ENCODE results near the gene RPUSD1.
A peak's percentile ranks its signal among the peaks of the same experiment; 100 is the strongest.

RPUSD1 gene

GRCh38 chr16:818592-818991, 30.4 kb upstream of the RPUSD1 start:
- no peak for DNase-seq (ENCODE audit: low read depth)

DNA sequence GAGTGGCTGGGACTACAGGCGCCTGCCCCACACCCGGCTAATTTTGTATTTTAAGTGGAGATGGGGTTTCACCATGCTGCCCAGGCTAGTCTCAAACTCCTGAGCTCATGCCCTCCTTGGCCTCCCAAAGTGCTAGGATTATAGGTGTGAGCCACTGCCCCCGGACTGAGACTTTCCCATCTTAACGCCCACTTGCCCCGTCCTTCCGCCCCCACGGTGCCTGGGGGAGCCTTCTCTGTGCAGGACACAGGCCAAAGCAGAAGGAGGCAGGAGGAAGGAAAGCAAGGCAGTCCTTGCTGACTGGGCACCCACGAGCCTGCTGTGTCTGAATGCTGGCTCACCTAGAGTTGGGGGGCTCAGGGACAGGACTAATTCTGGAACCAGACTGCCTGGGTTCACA, 30.0 kb upstream of the RPUSD1 start:
- no peak for DNase-seq (ENCODE audit: low read depth)

DNA sequence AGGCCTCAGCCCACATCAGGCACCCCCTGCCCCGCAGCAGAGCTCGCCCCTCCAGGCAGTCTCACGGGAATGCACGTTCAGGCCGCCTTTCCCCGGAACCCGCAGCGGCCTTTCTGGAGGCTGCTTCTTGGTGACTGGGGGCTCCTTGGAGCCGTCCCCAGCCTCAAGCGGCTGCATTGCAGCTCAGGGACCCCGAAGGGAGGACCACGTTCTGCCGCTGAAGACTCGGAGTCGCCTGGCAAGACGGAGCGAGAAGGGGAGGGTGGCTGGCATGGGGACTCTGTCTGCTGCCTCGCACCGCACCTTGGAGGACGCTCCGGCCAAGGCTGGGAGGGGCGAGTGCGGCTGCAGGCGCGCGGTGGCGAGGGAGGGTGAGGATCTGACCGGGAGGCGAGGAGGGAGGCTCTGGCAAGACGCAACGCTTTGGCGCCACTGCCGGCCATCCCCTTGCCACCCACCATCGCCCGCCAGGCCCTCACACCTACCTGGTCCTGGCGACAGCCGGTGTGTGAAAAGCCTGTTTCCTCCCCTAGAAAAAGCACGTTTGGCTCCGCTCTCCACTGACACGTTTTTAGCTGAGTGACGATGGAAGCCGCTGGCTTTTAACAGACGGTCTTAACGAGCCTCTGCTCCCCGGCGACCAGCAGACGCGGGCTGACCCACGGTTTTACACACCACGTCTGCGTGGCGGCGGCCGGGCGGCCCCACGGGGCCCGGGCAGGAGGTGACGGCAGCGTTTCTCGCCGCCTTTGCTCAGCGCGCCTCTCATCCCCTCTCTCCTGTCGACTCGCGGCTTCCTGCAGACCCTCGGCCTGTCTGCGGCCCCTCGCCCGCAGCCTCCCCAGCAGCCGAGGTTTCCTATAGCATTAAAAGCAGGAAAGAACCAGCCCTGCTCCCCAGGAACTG, 29.1 kb upstream of the RPUSD1 start:
- DNase-seq (ENCODE audit: low read depth), result no peak

- no peak for DNase-seq (ENCODE audit: low read depth)
Observed at GRCh38 chr16:815861-816260, 27.7 kb upstream of the RPUSD1 start.

DNA sequence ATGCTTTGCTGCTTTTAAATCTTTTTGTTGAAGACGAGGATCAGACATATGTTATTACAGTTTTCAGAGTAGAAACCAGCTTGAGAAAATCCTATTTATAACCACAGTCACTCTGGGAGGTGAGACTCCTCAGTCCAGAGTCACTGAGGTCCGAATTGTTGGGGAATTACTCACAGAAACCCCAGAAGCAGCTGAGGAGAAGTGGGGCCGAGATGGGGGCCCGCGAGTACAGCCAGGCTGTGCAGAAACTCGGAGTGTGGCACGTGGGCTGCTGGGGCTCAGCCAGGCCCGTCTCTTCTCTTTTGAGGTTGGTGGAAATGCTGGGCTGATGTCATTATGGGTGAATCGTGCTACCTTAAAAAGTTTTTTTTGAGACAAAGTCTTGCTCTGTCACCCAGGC, 26.8 kb upstream of the RPUSD1 start:
- DNase-seq (ENCODE audit: low read depth), result no peak

DNA sequence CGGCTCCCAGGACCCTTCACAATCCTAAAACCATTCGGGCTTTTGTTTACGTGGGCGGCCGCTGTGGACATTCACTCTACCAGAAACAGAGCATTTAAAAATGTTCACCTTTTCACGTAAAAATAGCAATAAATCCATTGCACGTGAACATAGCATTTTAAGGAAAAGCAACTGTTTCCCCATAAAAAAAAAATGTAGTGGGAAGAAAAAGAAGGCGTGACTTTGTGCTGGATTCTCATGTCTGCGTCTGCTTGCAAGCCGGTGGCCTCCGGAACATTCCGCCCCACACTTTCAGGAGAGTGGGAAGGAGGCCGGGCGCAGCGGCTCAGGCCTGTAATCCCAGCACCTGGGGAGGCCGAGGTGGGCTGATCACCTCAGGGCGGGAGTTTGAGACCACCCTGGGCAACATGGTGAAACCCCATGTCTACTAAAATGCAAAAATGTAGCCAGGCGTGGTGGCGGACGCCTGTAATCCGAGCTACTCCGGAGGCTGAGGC, 25.8 kb upstream of the RPUSD1 start:
- DNase-seq (ENCODE audit: low read depth), result no peak

DNA sequence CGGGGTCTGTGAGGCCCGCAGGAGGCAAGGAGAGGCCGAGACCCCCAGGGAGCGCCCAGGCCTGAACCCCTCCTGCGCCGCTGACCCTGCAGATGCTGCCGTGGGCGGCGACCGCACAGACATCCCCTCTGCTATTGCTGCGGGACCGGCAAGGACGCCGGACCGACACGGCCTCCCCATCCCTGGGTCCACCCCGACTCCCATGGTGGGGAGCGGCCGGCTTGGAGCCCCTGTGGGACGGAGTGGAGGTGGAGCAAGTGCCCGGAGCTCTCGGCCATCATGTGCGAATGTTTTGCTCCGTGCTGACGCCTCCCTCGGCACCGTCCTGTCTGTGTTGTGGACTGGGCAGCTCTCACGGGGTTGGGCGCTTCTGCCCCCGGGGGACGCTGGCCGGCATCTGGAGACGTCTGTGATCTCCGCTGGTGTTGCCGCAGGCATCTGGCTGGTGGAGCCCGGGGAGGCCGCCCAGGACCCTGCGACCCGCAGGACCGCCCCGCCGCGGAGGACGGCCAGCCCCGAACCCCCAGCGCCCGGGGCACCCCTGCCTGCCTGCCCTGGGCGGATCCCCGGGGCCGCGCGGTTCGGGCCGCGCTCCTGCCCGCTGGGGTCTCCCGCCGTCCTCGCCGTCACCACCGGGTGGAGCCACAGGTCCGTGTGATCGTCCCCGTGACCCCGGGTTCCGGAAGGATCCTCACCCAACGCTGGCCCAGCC, 25.2 kb upstream of the RPUSD1 start:
- DNase-seq (ENCODE audit: low read depth), result no peak

GRCh38 chr16:808085-808386, 19.9 kb upstream of the RPUSD1 start:
- DNase-seq (ENCODE audit: low read depth), result no peak

DNA sequence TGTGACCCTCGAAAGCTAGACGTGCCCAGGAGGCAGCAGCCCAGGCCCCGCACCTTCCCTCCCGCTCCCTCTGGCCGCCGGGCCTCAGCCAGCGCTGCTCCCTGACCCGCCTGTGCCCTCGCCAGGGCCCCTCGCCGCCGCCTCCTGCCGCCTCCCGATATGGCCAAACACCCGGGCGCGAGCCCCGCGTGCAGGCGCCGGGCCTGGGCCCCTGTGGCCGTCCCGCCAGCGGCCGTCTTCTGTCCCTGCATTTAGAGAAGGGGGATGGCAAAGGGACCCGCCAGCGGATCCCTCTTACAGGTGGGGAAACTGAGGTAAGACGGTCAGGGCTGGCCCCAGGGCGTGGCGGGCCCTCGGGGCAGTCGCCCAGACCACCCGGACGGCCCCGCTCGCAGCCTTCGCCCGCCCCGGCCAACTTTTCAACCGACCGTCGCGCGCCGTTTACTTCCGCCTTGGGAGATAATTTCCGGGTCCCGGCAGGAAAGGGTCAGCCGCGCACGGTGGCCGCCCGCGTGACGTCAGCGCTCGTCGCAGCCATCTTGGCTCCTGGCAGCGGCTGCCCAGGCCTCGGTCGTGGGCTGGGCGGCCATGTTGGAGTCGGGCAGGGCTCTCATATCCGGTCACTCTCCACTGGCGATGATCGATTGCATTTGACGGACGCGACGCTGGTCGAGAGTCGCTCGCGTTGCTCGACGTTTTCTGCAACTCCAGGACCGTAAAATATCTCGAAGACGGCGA, 19.3 kb upstream of the RPUSD1 start:
- DNase-seq (ENCODE audit: low read depth), result peak; percentile 68

DNA sequence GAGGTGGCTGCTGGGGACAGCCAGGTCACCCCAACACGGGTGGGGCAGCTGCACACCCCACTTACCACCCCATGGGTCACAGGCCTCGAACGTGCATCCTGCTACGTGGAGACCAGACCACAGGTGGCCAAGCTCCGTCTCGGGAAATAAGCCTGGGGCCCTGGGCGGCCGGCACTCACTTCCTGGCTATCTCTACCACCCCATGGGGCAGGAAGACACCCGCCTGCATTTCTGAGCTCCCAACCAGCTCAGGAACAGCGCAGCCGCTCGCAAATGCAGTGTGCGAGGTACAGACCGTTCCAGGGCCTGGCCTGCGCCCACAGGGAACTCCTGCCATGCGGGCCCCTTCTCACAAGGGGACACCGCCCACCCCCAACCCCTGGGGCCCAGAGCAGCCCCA, 17.3 kb upstream of the RPUSD1 start:
- DNase-seq (ENCODE audit: low read depth), result no peak

DNA sequence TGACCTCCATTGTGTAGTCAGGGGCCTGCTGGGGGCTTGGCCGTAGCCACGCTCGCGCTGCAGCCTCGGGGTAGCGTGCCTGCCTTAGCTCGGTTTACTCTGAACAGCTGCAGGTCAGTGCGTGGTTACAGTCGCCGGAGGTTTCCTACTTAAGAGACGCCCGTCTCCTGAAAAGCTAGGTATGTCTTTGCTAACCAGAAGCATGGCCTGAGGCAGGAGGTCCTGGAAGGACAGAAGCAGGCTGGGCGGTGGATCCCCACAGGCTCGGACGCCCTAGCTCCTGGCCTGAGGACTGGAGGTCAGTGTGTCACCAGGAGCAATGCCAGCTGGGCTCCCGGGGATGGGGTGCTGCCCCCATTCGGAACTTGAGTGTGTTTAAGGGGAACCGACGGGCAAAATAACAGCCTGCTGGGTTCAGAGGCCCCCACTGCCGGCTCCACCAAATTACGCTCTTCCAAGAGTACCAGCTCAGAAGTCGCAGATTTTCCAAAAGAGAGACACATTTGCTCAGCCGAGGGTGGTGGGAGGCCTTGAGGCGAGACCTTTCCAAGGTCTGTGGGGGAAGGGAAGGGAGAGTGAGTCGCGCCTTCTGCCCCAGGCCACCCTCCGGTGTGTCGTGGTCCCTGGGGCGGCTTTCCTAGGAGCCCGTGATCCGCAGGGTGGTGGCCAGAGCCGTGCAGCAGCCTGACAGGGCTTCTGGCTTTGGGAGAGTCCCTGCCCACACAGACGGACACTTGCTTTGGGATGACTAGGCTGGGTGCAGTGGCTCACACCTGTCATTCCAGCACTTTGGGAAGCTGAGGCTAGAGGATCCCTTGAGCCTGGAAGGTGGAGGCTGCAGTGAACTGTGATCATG, 16.2 kb upstream of the RPUSD1 start:
- no peak for DNase-seq (ENCODE audit: low read depth)

GRCh38 chr16:803754-804080, 15.5 kb upstream of the RPUSD1 start:
- no peak for DNase-seq (ENCODE audit: low read depth)

- no peak for DNase-seq (ENCODE audit: low read depth)
Observed at GRCh38 chr16:802914-803753, 15.0 kb upstream of the RPUSD1 start.

DNA sequence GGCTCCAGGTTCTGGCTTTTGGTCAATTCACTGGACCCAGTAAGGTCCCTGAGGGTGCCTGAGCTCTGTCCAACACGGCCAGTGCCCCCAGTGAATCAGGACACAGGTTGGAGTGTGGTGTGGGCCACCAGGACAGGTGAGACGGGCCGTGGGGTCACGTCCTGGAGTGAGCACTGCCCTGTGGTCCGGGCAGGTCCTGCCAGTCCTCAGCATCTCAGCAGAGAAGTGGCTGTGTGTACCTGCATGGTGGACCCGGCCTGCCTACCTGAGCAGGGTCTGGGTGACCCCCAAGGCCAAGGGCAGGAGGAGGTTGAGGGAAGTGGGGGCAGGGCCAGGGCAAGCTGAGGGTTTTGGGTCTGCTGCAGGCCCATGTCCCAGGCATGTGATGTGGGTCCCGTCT, 14.3 kb upstream of the RPUSD1 start:
- no peak for DNase-seq (ENCODE audit: low read depth)

- no peak for DNase-seq (ENCODE audit: low read depth)
Observed at GRCh38 chr16:801584-802363, 13.6 kb upstream of the RPUSD1 start.

DNA sequence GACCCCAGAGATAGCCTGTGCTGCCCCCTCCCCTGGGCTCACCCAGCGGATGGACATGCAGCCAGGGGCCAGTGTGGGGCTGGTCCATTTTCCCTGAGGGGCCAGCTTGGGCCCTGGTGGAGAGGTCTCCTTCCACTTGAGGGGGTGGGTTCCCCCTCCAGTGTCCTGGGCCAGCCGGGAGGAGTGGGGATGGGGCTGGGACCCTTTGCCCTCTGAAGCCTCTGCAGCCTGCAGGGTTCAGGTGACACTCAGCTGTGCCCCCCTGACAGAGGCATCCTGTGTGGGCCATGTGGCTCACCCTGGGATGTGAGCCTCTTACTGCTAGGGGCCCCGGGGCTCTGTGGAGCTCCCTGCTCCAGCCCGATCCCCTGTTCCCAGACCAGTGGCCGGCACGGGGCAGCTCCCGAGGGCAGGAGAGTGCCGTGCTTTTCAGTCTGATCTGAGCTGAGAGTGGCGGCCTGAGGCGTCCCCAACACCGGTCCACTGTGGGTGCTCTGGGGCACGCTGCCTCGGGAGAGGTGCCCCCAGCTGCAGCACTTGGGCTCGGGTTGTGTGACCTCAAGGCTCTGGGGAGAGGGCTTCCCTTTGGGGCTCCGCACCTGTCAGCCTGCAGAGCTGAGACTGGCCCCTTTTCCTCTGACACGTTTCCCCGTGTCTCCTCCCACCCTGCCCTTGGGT, 12.8 kb upstream of the RPUSD1 start:
- no peak for DNase-seq (ENCODE audit: low read depth)

DNA sequence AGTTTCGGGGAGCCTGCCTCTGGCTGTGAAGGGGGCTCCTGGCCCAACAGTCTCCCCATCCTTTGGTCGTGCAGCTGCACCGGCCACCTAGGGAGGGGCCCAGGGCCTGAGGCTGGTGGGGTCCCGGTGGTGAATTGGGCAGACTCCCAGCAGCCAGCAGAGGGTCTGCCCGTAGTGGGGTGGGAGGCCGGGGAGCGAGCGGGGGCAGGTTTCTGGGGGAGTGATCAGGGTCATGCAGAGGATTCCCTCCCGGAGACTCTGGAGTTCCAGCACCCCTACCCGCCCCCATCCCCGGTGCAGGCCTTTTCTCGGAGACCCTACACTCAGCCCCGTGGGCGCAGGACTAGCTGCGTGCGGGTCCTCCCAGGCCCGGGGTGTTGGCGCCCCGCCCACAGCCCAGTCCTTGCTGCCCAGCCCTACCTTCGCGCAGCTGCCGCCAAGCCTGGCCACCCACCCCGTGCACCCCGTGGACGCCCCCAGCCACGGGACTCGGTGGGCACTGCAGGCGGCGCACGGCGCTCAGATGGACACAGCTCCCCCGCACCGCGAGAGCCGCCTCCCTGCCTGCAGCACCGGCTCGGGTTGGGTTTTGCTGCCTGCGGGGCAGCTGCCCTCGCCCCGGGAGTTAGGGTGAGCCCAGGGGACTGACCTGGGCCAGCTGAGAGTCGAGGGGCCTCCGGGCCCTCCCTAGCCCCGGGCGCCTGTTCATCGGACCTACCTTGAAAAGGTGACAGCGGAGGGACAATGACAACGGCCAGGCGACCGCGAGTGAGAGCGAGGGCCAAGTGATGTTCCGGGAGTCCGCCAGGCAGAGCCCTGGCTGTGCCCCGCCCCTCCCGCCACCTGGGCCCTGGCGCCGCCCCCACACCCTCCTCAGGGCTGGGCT, 12.0 kb upstream of the RPUSD1 start, which contains the start of gene GNG13:
GNG13 (minus strand) TSS at position 787 of the 886 bp plus-strand sequence. CDS start 1,657 bp downstream, outside the sequence.
- no peak for DNase-seq (ENCODE audit: low read depth)

All from stimulated activated CD8-positive, alpha-beta memory T cell treated with anti-CD3 and anti-CD28 coated beads, Interleukin-15, amount 100 ng/mL, for 24 hours (primary cell).